Smooth muscle cell (in vitro differentiated cells): ENCODE results near the gene MYD88. TPM values are rescaled to one million over a fixed set of nuclear protein-coding genes. Genes with fewer than 3 reads are reported as not detected.

Experiments
- DNase-seq: peaks from one replicate; lab custom pipeline; 2025; ENCODE audit not compliant: unreplicated experiment; lab: John Stamatoyannopoulos, UW
- H2AFZ ChIP-seq: fragments of 200-600 bp; sonication (generic); 2 replicates; pipeline ENCODE4 v1.6.0; 2016; ENCODE audit warnings: antibody characterized with exemption, low read depth, mild to moderate bottlenecking
- H3F3A ChIP-seq: fragments of 200-600 bp; sonication (generic); 2 replicates; pipeline ENCODE4 v1.6.0; 2017; ENCODE audit warnings: antibody characterized with exemption, low read depth
- H3K27ac ChIP-seq: fragments of 200-600 bp; sonication (generic); 2 replicates; pipeline ENCODE4 v1.5.1; 2016; ENCODE audit warnings: low read depth, mild to moderate bottlenecking
- H3K27me3 ChIP-seq: fragments of 200-600 bp; sonication (generic); 2 replicates; pipeline ENCODE4 v1.6.1; 2016; ENCODE audit warnings: low read depth, mild to moderate bottlenecking
- H3K36me3 ChIP-seq: fragments of 200-600 bp; sonication (generic); 2 replicates; pipeline ENCODE4 v1.5.1; 2016; ENCODE audit warnings: low read depth
- H3K4me1 ChIP-seq: fragments of 200-600 bp; sonication (generic); 2 replicates; pipeline ENCODE4 v1.5.1; 2016; ENCODE audit warnings: low read depth
- H3K4me2 ChIP-seq: fragments of 200-600 bp; sonication (generic); 2 replicates; pipeline ENCODE4 v1.6.0; 2016; ENCODE audit warnings: mild to moderate bottlenecking
- H3K4me3 ChIP-seq: fragments of 200-600 bp; sonication (generic); 2 replicates; pipeline ENCODE4 v1.5.1; 2016; ENCODE audit warnings: mild to moderate bottlenecking
- H3K79me2 ChIP-seq: fragments of 200-600 bp; sonication (generic); 2 replicates; pipeline ENCODE4 v1.6.0; 2016; ENCODE audit warnings: low read depth, mild to moderate bottlenecking
- H3K9ac ChIP-seq: fragments of 200-600 bp; sonication (generic); 2 replicates; pipeline ENCODE4 v1.6.0; 2016; ENCODE audit warnings: low read depth
- H3K9me3 ChIP-seq: fragments of 200-600 bp; sonication (generic); replicated peaks from 2 replicates; pipeline ENCODE4 v1.5.1; 2016; ENCODE audit warnings: low read depth
- H4K20me1 ChIP-seq: fragments of 200-600 bp; sonication (generic); 2 replicates; pipeline ENCODE4 v1.6.0; 2016; ENCODE audit warnings: low read depth
- WGBS: methylation state at CpG from one replicate; pipeline ENCODE4 v1.1.7; 2016; ENCODE audit warnings: low lambda C conversion rate; 5-methylcytosine and 5-hydroxymethylcytosine counted together
- polyA plus RNA-seq: library from polyadenylated mRNA; unstranded; fragments of >200 nt; fragmentation: Nextera tagmentation; extraction: Ambion mirVana; gene quantifications from 2 replicates; pipeline ENCODE4 v1.2.1, GENCODE V29; 2016
- total RNA-seq: library from RNA; depleted of rRNA; stranded (reverse); fragments of >200 nt; gene quantifications from 2 replicates; pipeline ENCODE4 v1.2.3, GENCODE V29; 2014
- TF ChIP-seq, protein P1 (sequence below): fragments of 200-600 bp; sonication (generic); IDR thresholded peaks from 2 replicates; pipeline ENCODE4 v1.5.1; 2017; ENCODE audit warnings: borderline replicate concordance, mild to moderate bottlenecking, antibody characterized with exemption; ENCODE audit not compliant: insufficient read depth, poor library complexity, severe bottlenecking

Gene MYD88
- total and polyA plus RNA-seq, 2 experiments from 2014 or later = 14.1 to 37.5 TPM

DNA sequence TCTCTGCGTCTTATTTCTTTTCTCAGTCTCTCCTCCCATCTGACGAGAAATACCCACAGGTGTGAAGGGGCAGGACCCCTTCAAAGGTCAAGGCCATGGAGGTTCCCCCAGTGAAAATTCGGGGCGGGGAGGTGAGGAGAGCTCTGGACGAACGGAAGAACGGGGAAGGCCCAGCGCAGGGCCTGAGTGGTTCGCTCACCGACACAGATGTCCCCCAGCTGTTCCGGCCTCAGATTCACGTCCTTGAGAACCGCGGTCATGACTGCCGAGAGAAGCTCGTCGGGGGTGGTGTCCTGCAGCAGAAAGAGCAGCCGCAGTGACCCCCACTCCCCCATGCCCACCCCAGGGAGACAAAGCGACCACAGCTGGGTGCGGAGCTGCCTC, 2.1 kb upstream of the MYD88 start:
- H3K4me1 ChIP-seq = peaks cover 27% of the 10 kb centered on the region
- 1% methylated on average over 20 of the region's 20 CpGs for WGBS
- peak overlapping the region; percentile 88 for H2AFZ ChIP-seq
- H3K9ac ChIP-seq = peak overlapping the region; percentile 65
- H3K27me3 ChIP-seq = no peaks in the 10 kb centered on the region
- peaks cover 36% of the 10 kb centered on the region for H3K79me2 ChIP-seq
- H3K4me2 ChIP-seq = peak overlapping the region; percentile 95
- peaks cover 4% of the 10 kb centered on the region for H3F3A ChIP-seq
- H3K27ac ChIP-seq = peak overlapping the region; percentile 8
- H3K9me3 ChIP-seq = no peaks in the 10 kb centered on the region
- H4K20me1 ChIP-seq = peaks cover 43% of the 10 kb centered on the region
- peak overlapping the region; percentile 80 for H3K4me3 ChIP-seq
- no peaks in the 10 kb centered on the region for H3K36me3 ChIP-seq
- TF ChIP-seq, protein P1, sequence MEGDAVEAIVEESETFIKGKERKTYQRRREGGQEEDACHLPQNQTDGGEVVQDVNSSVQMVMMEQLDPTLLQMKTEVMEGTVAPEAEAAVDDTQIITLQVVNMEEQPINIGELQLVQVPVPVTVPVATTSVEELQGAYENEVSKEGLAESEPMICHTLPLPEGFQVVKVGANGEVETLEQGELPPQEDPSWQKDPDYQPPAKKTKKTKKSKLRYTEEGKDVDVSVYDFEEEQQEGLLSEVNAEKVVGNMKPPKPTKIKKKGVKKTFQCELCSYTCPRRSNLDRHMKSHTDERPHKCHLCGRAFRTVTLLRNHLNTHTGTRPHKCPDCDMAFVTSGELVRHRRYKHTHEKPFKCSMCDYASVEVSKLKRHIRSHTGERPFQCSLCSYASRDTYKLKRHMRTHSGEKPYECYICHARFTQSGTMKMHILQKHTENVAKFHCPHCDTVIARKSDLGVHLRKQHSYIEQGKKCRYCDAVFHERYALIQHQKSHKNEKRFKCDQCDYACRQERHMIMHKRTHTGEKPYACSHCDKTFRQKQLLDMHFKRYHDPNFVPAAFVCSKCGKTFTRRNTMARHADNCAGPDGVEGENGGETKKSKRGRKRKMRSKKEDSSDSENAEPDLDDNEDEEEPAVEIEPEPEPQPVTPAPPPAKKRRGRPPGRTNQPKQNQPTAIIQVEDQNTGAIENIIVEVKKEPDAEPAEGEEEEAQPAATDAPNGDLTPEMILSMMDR = no peak
- DNase-seq = no peak

DNA sequence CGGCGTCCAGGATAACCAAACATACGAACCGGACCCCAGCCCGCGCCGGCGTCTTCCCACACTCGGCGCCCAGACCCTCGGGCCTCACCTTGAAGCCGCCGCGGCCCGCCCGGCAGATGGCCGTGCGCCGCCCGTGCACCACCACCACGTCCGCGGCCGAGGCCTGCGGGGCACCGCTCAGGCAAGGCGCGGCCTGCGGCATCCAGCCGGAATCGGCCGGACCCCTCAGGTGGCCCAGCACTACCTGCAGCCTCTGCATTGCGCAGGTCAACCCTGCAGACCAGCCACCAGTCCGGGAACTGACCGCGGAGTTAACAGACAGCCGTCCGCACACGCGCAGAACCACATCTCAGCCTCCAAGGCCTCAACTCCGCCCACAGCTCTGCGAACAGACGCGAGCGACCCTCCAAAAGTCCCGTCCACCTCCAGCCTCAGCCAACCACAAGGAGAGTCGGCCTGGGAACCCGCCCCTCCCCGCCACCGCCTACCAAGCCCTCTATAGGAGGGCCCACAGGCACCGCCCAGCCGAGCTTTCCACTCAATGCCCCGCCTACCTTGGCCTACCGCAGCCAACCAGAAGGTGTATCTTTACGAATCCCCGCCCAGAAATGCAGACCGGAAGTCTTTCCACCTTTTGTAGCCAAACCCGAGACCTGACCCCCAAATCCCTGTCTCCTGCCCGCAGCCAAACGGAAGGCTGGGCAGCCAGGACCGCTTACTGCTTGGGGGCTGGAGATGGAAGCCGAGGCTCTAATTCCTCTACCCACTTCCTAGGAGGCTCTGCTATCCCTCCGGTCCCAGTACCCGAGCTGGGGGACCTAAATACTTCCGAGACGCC, 1.5 kb upstream of the MYD88 start, which contains the start of gene ACAA1:
TSS of gene ACAA1 (minus strand) at position 351 of the 838 bp plus-strand sequence. CDS start at position 259, 92 bp downstream.
- H3K27me3 ChIP-seq = no peaks in the 10 kb centered on the region
- peak; percentile 92 for DNase-seq
- H3K9me3 ChIP-seq = no peaks in the 10 kb centered on the region
- WGBS = under 1% methylated on average over 55 of the region's 66 CpGs
- peak within 1 kb of the TSS; percentile 95 for H3K4me2 ChIP-seq
- TF ChIP-seq, protein P1 = no peak
- peak within 1 kb of the TSS; percentile 80 for H3K4me3 ChIP-seq
- no peaks in the 10 kb centered on the region for H3K36me3 ChIP-seq
- H3F3A ChIP-seq = peaks cover 4% of the 10 kb centered on the region
- H2AFZ ChIP-seq = peak within 1 kb of the TSS; percentile 98
- H4K20me1 ChIP-seq = peaks cover 37% of the 10 kb centered on the region
- H3K9ac ChIP-seq = peak within 1 kb of the TSS; percentile 65
- H3K79me2 ChIP-seq = peaks cover 36% of the 10 kb centered on the region
- H3K4me1 ChIP-seq = peaks cover 27% of the 10 kb centered on the region
- H3K27ac ChIP-seq = peak within 1 kb of the TSS; percentile 86

DNA sequence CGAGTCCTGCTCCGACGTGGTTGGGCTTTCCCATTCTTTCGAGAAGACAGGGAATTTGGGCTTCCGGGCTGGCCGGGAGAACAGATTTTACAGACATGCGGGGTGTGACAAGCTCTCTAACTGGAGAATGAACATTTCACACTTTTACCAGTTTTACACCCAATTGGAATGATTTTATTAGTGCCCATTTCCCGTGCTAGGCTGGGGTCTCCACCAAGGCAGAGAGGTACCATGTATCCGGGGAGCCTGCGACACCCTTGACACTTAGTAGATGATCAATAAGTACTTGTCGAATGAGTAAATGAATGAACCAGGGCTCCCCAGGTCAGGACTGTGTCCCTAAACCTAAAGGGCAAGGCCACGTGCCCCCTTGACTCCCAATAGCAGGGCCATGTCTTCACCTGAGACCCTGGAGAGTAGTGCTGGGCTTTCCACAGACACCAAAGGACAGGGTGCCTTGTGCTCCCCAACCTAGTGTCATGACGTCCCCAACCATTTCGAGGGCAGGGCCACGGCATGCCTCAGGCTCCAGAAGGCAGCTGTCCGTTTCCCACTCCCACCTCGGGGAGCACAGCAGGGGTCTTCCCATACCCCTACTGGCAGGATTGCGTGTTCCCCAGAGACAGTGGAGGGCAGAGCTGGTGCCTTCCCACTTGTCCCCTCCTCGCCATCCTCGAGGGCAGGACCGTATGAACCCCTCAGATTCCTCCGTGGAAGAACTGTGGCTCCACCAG, 679 bp upstream of the MYD88 start:
- no peaks in the 10 kb centered on the region for H3K9me3 ChIP-seq
- H3K27ac ChIP-seq = peak overlapping the region; percentile 86
- peak overlapping the region; percentile 88 for H3K4me2 ChIP-seq
- peaks cover 27% of the 10 kb centered on the region for H3K4me1 ChIP-seq
- H3K9ac ChIP-seq = peak overlapping the region; percentile 77
- WGBS = 23% methylated on average over 22 of the region's 22 CpGs
- peak overlapping the region; percentile 80 for H3K4me3 ChIP-seq
- peaks cover 4% of the 10 kb centered on the region for H3F3A ChIP-seq
- peak overlapping the region; percentile 98 for H2AFZ ChIP-seq
- peaks cover 36% of the 10 kb centered on the region for H3K79me2 ChIP-seq
- TF ChIP-seq, protein P1 = peak; percentile 28
- DNase-seq = no peak
- H3K36me3 ChIP-seq = no peaks in the 10 kb centered on the region
- H4K20me1 ChIP-seq = peaks cover 33% of the 10 kb centered on the region
- no peaks in the 10 kb centered on the region for H3K27me3 ChIP-seq
